Stomach (tissue), 19 donors: Measurements from ENCODE around the gene GLDN. TPM values are rescaled to one million over a fixed set of nuclear protein-coding genes. Genes with fewer than 3 reads are reported as not detected.

Experiments
- DNase-seq, 2 donors: peaks; one replicate each; pipeline versions ENCODE4 v3.0.0 to v3.0.0-alpha.2; 2013 to 2019
- H3K27ac ChIP-seq, 5 donors: fragments of 200-600 bp in 4 of 5; sonication (generic) in 4 of 5; one replicate each; pipeline ENCODE4 v1.5.1; 2013 to 2019; ENCODE audit warnings: mild to moderate bottlenecking in 1 of 5, moderate library complexity in 1 of 5
- H3K27me3 ChIP-seq, 3 donors: fragments of 200-600 bp; sonication (generic); one replicate each; pipeline ENCODE4 v1.5.1; 2017 to 2019; ENCODE audit warnings: mixed run types in 1 of 3
- H3K36me3 ChIP-seq, 4 donors: fragments of 200-600 bp; sonication (generic); 1 replicate in 3 of 4; 2 replicates in 1 of 4; pipeline ENCODE4 v1.5.1; 2016 to 2019
- H3K4me1 ChIP-seq, 4 donors: fragments of 200-600 bp; sonication (generic); one replicate each; pipeline ENCODE4 v1.5.1; 2016 to 2019
- H3K4me3 ChIP-seq, 4 donors: fragments of 200-600 bp; sonication (generic) in 3 of 4; one replicate each; pipeline ENCODE4 v1.5.1; 2016 to 2019; ENCODE audit warnings: mild to moderate bottlenecking in 1 of 4
- H3K9me3 ChIP-seq, 4 donors: fragments of 200-600 bp; sonication (generic); one replicate each; pipeline ENCODE4 v1.5.1; 2016 to 2019
- EP300 ChIP-seq: sonication (generic); formaldehyde crosslinking; IDR thresholded peaks from one replicate; pipeline ENCODE4 v1.6.1; 2017; ENCODE audit warnings: antibody characterized with exemption
- POLR2A ChIP-seq, 4 donors: fragments of 450-650 bp; IDR thresholded peaks; one replicate each; pipeline ENCODE4 v1.6.1; 2016; ENCODE audit warnings: antibody characterized with exemption in 4 of 4, control low read depth in 2 of 4, mild to moderate bottlenecking in 1 of 4, moderate library complexity in 1 of 4
- POLR2AphosphoS5 ChIP-seq, 3 donors: sonication (generic); formaldehyde crosslinking; IDR thresholded peaks; one replicate each; pipeline ENCODE4 v1.6.1; 2016; ENCODE audit warnings: antibody characterized with exemption in 3 of 3
- WGBS, 5 donors: extraction: QIAGEN DNeasy Blood & Tissue Kit in 3 of 5; methylation state at CpG; one replicate each; pipeline versions ENCODE4 v1.1.5 to v1.1.7; 2013 to 2018; 5-methylcytosine and 5-hydroxymethylcytosine counted together
- intact Hi-C: fragments of 100-400 bp; cut with DNase I; formaldehyde crosslinking; loops from one replicate; pipeline ENCODE4 v1.15.1; 2023; ENCODE audit warnings: low total_unique reads
- long read RNA-seq, 10 donors: transcript quantifications; one replicate each; lab custom pipeline, GENCODE V29; 2026
- polyA plus RNA-seq, 3 donors: library from polyadenylated mRNA; stranded (reverse); fragments of 200-250 nt; gene quantifications; one replicate each; pipeline ENCODE4 v1.2.3, GENCODE V29; 2013
- total RNA-seq, 5 donors: library from RNA; depleted of rRNA; stranded (reverse); fragments of >200 nt; gene quantifications; one replicate each; pipeline versions ENCODE4 v1.1.0 to v1.2.3, GENCODE V29; 2014 to 2016
- TF ChIP-seq, protein P1 (sequence below), 7 experiments: fragments of 450-650 bp in 4 of 7; fragments of 200-600 bp in 3 of 7; sonication (generic) in 3 of 7; IDR thresholded peaks; one replicate each; pipeline ENCODE4 v1.5.1; 2016 to 2019; ENCODE audit warnings: antibody characterized with exemption in 7 of 7, control low read depth in 2 of 7, mild to moderate bottlenecking in 1 of 7
- donor health status: healthy with polysubstance abuse.
- donor health status: Bipolar disorder and iron deficiency.
- donor health status: healthy.

Gene GLDN
- total RNA-seq = 1 to 10 TPM in 4 of 5 donors, not detected in 1; 1.7 to 8.7 (median 2.1) TPM
- under 1 TPM; 0.23 to 0.50 (median 0.31) TPM for polyA plus RNA-seq
- long read RNA-seq, donor 1 = 0 reads
- long read RNA-seq, donor 2 = 0 reads
- long read RNA-seq, donor 3 = 0 reads
- long read RNA-seq, donor 4 = 0 reads
- long read RNA-seq, donor 5 = 0 reads
- long read RNA-seq, donor 6 = 0 reads
- long read RNA-seq, donor 7 = 0 reads
- long read RNA-seq, donor 8 = 0 reads
- long read RNA-seq, donor 9 = 0 reads
- long read RNA-seq, donor 10 = 0 reads

DNA sequence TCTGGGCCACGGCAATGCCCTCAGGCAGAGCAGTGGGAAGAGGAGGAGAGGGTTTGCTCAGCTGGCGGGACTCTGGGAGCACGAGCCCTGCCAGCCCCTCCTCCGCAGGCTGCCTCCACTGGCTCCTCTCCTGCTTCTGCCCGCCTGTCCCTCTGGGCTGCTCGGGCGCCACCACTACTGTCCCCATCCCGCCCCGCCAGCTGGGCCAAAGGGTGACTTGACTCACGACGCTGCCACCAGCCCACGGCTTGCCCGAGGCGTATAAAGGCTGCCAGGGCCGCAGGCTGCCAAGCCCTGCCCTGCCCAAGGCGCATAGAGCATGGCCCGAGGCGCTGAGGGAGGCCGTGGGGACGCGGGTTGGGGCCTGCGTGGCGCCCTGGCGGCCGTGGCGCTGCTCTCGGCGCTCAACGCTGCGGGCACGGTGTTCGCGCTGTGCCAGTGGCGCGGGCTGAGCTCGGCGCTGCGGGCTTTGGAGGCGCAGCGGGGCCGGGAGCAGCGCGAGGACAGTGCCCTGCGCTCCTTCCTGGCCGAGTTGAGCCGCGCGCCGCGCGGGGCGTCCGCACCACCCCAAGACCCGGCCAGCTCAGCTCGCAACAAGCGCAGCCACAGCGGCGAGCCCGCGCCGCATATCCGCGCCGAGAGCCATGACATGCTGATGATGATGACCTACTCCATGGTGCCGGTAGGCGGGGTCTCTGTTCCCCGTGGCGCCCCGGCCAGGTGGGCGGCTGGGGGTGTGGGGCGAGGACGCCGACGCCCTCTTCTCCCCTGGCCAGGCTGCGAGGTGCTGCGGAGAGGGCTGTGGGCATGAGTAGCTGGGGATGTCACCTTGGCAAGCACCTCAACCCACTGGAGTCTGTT lies at the start of gene GLDN:
Gene GLDN, plus strand, starts transcription at position 290 of the 861 bp plus-strand sequence. Its CDS starts 30 bp downstream, at position 320.
- H3K27ac ChIP-seq = peak within 1 kb of the TSS in 2 of 5 donors; percentile 28 to 31
- no peaks in the 10 kb centered on the region for H3K36me3 ChIP-seq
- 4 to 21% (median 8%) methylated on average over 14 to 76 of the region's 76 CpGs for WGBS, 5 donors
- intact Hi-C loops = no loop called here
- TF ChIP-seq, protein P1, sequence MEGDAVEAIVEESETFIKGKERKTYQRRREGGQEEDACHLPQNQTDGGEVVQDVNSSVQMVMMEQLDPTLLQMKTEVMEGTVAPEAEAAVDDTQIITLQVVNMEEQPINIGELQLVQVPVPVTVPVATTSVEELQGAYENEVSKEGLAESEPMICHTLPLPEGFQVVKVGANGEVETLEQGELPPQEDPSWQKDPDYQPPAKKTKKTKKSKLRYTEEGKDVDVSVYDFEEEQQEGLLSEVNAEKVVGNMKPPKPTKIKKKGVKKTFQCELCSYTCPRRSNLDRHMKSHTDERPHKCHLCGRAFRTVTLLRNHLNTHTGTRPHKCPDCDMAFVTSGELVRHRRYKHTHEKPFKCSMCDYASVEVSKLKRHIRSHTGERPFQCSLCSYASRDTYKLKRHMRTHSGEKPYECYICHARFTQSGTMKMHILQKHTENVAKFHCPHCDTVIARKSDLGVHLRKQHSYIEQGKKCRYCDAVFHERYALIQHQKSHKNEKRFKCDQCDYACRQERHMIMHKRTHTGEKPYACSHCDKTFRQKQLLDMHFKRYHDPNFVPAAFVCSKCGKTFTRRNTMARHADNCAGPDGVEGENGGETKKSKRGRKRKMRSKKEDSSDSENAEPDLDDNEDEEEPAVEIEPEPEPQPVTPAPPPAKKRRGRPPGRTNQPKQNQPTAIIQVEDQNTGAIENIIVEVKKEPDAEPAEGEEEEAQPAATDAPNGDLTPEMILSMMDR (IDR thresholded peaks at IDR 0.05) = no peak
- peak in 1 of 3 donors; percentile 24 for TF ChIP-seq POLR2AphosphoS5 (IDR thresholded peaks at IDR 0.05)
- peaks cover 10 to 31% (median 15%) of the 10 kb centered on the region in 4 donors for H3K4me1 ChIP-seq
- no peaks in the 10 kb centered on the region for H3K9me3 ChIP-seq
- DNase-seq = peak; percentile 52 to 63
- H3K27me3 ChIP-seq = peaks cover 0 to 31% (median 19%) of the 10 kb centered on the region in 3 donors
- peak within 1 kb of the TSS; percentile 40 to 51 (median 46) for H3K4me3 ChIP-seq

GRCh38 chr15:51298620-51299019 lies 42.8 kb upstream of the GLDN start:
- peaks cover 0 to 16% (median 5%) of the 10 kb centered on the region in 4 donors for H3K4me1 ChIP-seq
- no peaks in the 10 kb centered on the region for H3K27me3 ChIP-seq
- peak overlapping the region in 2 of 5 donors; percentile 50 to 62 for H3K27ac ChIP-seq
- H3K4me3 ChIP-seq = no peak overlapping the region
- DNase-seq = peak in 1 of 2 donors; percentile 44
- H3K36me3 ChIP-seq = no peaks in the 10 kb centered on the region
- TF ChIP-seq POLR2AphosphoS5 (IDR thresholded peaks at IDR 0.05) (no peak), POLR2A (IDR thresholded peaks at IDR 0.05) (no peak), EP300 (no peak)
- TF ChIP-seq, protein P1 (IDR thresholded peaks at IDR 0.05) = no peak
- H3K9me3 ChIP-seq = no peaks in the 10 kb centered on the region
- 49 to 69% (median 56%) methylated on average over 2 of the region's 2 CpGs for WGBS, 5 donors
- intact Hi-C loops = no loop called here

DNA sequence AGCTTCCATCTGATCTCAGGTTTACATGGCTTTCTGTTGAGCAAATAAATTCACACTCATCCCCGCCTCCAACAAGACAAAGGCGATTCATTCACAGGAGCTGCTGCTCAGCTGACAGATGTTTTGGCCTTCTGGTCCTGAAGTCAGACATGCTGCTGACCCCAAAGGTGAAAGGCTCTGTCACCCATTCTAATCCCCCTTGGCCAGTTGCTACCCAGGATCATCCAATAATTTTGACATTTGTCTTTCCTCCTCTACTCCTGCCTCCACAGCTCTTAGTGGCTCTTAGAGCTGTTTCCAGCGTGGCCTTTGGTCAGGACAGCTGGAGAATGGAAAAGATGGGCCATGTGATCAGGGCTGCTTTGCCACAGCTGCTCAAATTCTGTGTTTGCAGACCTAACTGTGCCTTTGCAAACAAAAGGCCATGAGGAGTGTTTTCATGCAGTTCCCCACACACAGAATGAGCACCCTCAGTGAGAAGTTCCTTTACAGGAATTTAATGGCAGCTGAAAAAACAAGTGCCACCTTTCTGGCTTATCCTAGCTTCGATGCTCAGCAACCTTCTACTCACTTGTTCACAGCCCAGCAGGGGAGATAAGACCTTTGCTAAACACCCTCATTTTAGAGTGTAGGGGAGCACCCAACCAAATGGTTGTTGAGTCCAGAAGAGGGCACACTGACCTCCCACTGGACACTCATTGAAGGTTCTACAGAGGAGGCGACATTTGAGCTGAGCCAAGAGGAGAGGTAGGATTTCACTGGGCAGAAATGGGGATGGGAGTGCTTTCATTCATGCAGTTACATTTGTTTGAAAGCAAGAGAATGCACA lies 42.1 kb upstream of the GLDN start:
- H3K9me3 ChIP-seq = no peaks in the 10 kb centered on the region
- H3K27me3 ChIP-seq = no peaks in the 10 kb centered on the region
- H3K4me3 ChIP-seq = no peak overlapping the region
- DNase-seq = peak in 1 of 2 donors; percentile 32
- no peak for TF ChIP-seq POLR2AphosphoS5 (IDR thresholded peaks at IDR 0.05)
- TF ChIP-seq EP300 = no peak
- no peak for TF ChIP-seq POLR2A (IDR thresholded peaks at IDR 0.05)
- TF ChIP-seq, protein P1 (IDR thresholded peaks at IDR 0.05) = no peak
- intact Hi-C loops = no loop called here
- 55 to 75% (median 67%) methylated on average over 5 of the region's 5 CpGs for WGBS, 5 donors
- peak overlapping the region in 2 of 5 donors; percentile 50 to 62 for H3K27ac ChIP-seq
- H3K36me3 ChIP-seq = no peaks in the 10 kb centered on the region
- peaks cover 0 to 16% (median 5%) of the 10 kb centered on the region in 4 donors for H3K4me1 ChIP-seq

DNA sequence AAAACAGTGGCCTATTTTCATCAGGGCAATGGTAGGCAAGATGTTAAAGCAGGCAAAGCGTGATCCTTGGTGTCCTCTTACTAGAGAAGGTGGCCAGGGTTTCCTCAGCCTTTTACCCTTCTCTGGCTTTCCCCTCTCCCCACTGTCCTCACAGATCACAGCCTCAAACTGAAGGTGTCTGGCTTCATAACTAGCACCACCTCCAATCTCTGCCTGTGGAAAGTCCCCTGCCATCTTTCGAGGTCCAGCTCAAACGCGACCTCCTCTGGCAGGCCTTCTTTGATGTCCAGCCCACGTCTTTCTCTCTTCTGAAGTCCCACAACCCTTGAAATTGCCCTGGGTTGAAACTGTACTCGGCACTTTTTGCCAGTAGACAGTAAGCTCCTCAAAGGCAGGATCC lies 39.0 kb upstream of the GLDN start:
- intact Hi-C loops = no loop called here
- TF ChIP-seq EP300 (no peak), POLR2A (IDR thresholded peaks at IDR 0.05) (no peak), POLR2AphosphoS5 (IDR thresholded peaks at IDR 0.05) (no peak)
- TF ChIP-seq, protein P1 (IDR thresholded peaks at IDR 0.05) = no peak
- H3K36me3 ChIP-seq = no peaks in the 10 kb centered on the region
- no peaks in the 10 kb centered on the region for H3K9me3 ChIP-seq
- WGBS, 5 donors = 73 to 89% (median 83%) methylated on average over 6 of the region's 6 CpGs
- H3K27me3 ChIP-seq = no peaks in the 10 kb centered on the region
- H3K4me3 ChIP-seq = no peak overlapping the region
- H3K4me1 ChIP-seq = peaks cover 0 to 19% (median 5%) of the 10 kb centered on the region in 4 donors
- H3K27ac ChIP-seq = no peak overlapping the region
- DNase-seq = no peak
